HG03565 (cell line): Measurements from ENCODE around the gene YAF2.
A peak's percentile ranks its signal among the peaks of the same experiment; 100 is the strongest.

Experiments used
- ATAC-seq: cut with Tn5 transposase; IDR thresholded peaks from one replicate; pipeline ENCODE4 v1.9.1; 2021; ENCODE audit warnings: mild to moderate bottlenecking, moderate library complexity; ENCODE audit not compliant: unreplicated experiment

The YAF2 gene

GRCh38 chr12:42238240-42239140 is at the start of gene YAF2:
Gene YAF2 (minus strand): TSS chr12:42238248. CDS start chr12:42238180, 68 bp downstream.
- ATAC-seq = peak; percentile 61

- no peak for ATAC-seq
Measured at GRCh38 chr12:42286741-42287140, 48.7 kb upstream of the YAF2 start.

GRCh38 chr12:42285431-42285830 is 47.4 kb upstream of the YAF2 start:
- no peak for ATAC-seq

- no peak for ATAC-seq
Measured at GRCh38 chr12:42284876-42285275, 46.8 kb upstream of the YAF2 start.

- ATAC-seq = no peak
Measured at GRCh38 chr12:42284157-42284556, 46.1 kb upstream of the YAF2 start.

- no peak for ATAC-seq
Measured at GRCh38 chr12:42283739-42284138, 45.7 kb upstream of the YAF2 start.

- ATAC-seq = no peak
Measured at GRCh38 chr12:42282294-42282693, 44.2 kb upstream of the YAF2 start.

- ATAC-seq = no peak
Measured at GRCh38 chr12:42281844-42282243, 43.8 kb upstream of the YAF2 start.

GRCh38 chr12:42281278-42281677 is 43.2 kb upstream of the YAF2 start:
- no peak for ATAC-seq

GRCh38 chr12:42278128-42278510 is 40.1 kb upstream of the YAF2 start:
- ATAC-seq = no peak

GRCh38 chr12:42277396-42278127 is 39.5 kb upstream of the YAF2 start:
- no peak for ATAC-seq

- ATAC-seq = no peak
Measured at GRCh38 chr12:42275499-42275898, 37.5 kb upstream of the YAF2 start.

- ATAC-seq = no peak
Measured at GRCh38 chr12:42273706-42274105, 35.7 kb upstream of the YAF2 start.

GRCh38 chr12:42270596-42270995 is 32.5 kb upstream of the YAF2 start:
- ATAC-seq = no peak

- ATAC-seq = no peak
Measured at GRCh38 chr12:42267413-42268190, 29.6 kb upstream of the YAF2 start.

GRCh38 chr12:42266579-42267230 is 28.7 kb upstream of the YAF2 start:
- ATAC-seq = no peak

- ATAC-seq = no peak
Measured at GRCh38 chr12:42262271-42262670, 24.2 kb upstream of the YAF2 start.

GRCh38 chr12:42261708-42262107 is 23.7 kb upstream of the YAF2 start:
- no peak for ATAC-seq

- no peak for ATAC-seq
Measured at GRCh38 chr12:42260518-42260917, 22.5 kb upstream of the YAF2 start.

- ATAC-seq = no peak
Measured at GRCh38 chr12:42259699-42260098, 21.7 kb upstream of the YAF2 start.

GRCh38 chr12:42255866-42256261 is 17.8 kb upstream of the YAF2 start:
- ATAC-seq = no peak
